NCI-H345 treated with DMSO at 0.1 percent for 48 hours (cell line): ENCODE results near the gene FPGS.
"Not testable (repeated sequence)": the region's sequence is repeated elsewhere in the genome, so short reads cannot be mapped to it uniquely, and the experiment has no call there.

Experiments
- DNase-seq: peaks from one replicate; lab custom pipeline; 2025; ENCODE audit not compliant: unreplicated experiment; lab: John Stamatoyannopoulos, UW

Gene FPGS

GRCh38 chr9:127835991-127836516 is 33.4 kb downstream of the FPGS start:
- no peak for DNase-seq

- DNase-seq = not testable (repeated sequence)
These were observed 33.9 kb downstream of the FPGS start for GRCh38 chr9:127836561-127836960.

- DNase-seq = no peak
These were observed 34.7 kb downstream of the FPGS start for GRCh38 chr9:127837346-127837745.

GRCh38 chr9:127838375-127839078 is 35.8 kb downstream of the FPGS start:
- no peak for DNase-seq

- no peak for DNase-seq
These were observed 38.6 kb downstream of the FPGS start for GRCh38 chr9:127841087-127841835.

- no peak for DNase-seq
These were observed 42.2 kb downstream of the FPGS start for GRCh38 chr9:127844821-127845359.

GRCh38 chr9:127845619-127846018 is 42.9 kb downstream of the FPGS start:
- DNase-seq = not testable (repeated sequence)

- no peak for DNase-seq
These were observed 43.9 kb downstream of the FPGS start for GRCh38 chr9:127846443-127847177.

GRCh38 chr9:127847178-127847510 is 44.5 kb downstream of the FPGS start:
- no peak for DNase-seq

GRCh38 chr9:127847833-127848755 is 45.4 kb downstream of the FPGS start:
- DNase-seq = no peak

- no peak for DNase-seq
These were observed 46.2 kb downstream of the FPGS start for GRCh38 chr9:127848756-127849504.

GRCh38 chr9:127850286-127850830 is 47.7 kb downstream of the FPGS start:
- DNase-seq = no peak

- DNase-seq = no peak
These were observed 50.1 kb downstream of the FPGS start for GRCh38 chr9:127852829-127853228.

- no peak for DNase-seq
These were observed 50.9 kb downstream of the FPGS start for GRCh38 chr9:127853312-127854183.

GRCh38 chr9:127854184-127854806 is 51.6 kb downstream of the FPGS start, which contains the start of gene ENG:
Gene ENG (minus strand): TSS chr9:127854658. CDS start chr9:127854355, 303 bp downstream.
- DNase-seq = no peak

GRCh38 chr9:127854960-127855359 is 52.3 kb downstream of the FPGS start:
- DNase-seq = no peak

GRCh38 chr9:127855522-127855921 is 52.8 kb downstream of the FPGS start:
- DNase-seq = no peak
